GM21367 (cell line): Measurements from ENCODE around the gene POLD3.

Experiments
- ATAC-seq: cut with Tn5 transposase; IDR thresholded peaks from one replicate; pipeline ENCODE4 v1.9.1; 2021; ENCODE audit not compliant: unreplicated experiment

The POLD3 gene

GRCh38 chr11:74672332-74672955 lies 80.1 kb downstream of the POLD3 start:
- no peak for ATAC-seq

- no peak for ATAC-seq
Observed at GRCh38 chr11:74672956-74673692, 80.7 kb downstream of the POLD3 start.

GRCh38 chr11:74673693-74674360 lies 81.4 kb downstream of the POLD3 start:
- no peak for ATAC-seq

- ATAC-seq: no peak
Observed at GRCh38 chr11:74675761-74676160, 83.4 kb downstream of the POLD3 start.

- ATAC-seq: no peak
Observed at GRCh38 chr11:74676596-74676995, 84.2 kb downstream of the POLD3 start.

- ATAC-seq: no peak
Observed at GRCh38 chr11:74677131-74677530, 84.7 kb downstream of the POLD3 start.

- no peak for ATAC-seq
Observed at GRCh38 chr11:74678041-74678440, 85.7 kb downstream of the POLD3 start.

- no peak for ATAC-seq
Observed at GRCh38 chr11:74678591-74679512, 86.5 kb downstream of the POLD3 start.

GRCh38 chr11:74679513-74679865 lies 87.1 kb downstream of the POLD3 start:
- ATAC-seq: no peak

- no peak for ATAC-seq
Observed at GRCh38 chr11:74680035-74680671, 87.8 kb downstream of the POLD3 start.

GRCh38 chr11:74680703-74681531 lies 88.5 kb downstream of the POLD3 start:
- ATAC-seq: no peak

- ATAC-seq: no peak
Observed at GRCh38 chr11:74681686-74682651, 89.6 kb downstream of the POLD3 start.

GRCh38 chr11:74682731-74683278 lies 90.4 kb downstream of the POLD3 start:
- no peak for ATAC-seq

- no peak for ATAC-seq
Observed at GRCh38 chr11:74683279-74683871, 91.0 kb downstream of the POLD3 start.

- ATAC-seq: no peak
Observed at GRCh38 chr11:74683941-74684481, 91.6 kb downstream of the POLD3 start.

- no peak for ATAC-seq
Observed at GRCh38 chr11:74684661-74685060, 92.3 kb downstream of the POLD3 start.

GRCh38 chr11:74685338-74685737 lies 93.0 kb downstream of the POLD3 start:
- no peak for ATAC-seq

- ATAC-seq: no peak
Observed at GRCh38 chr11:74685905-74686304, 93.5 kb downstream of the POLD3 start.
